Stimulated activated memory B cell treated with anti-CD40 and anti-IgM and Interleukin-4, amounts not matched to agents 10 μg/mL and 1 μg/mL and 100 μg/mL, for 72 hours (primary cell): ENCODE measurements around the gene ALPK3.
A peak's percentile ranks its signal among the peaks of the same experiment; 100 is the strongest.

Experiments
- ATAC-seq: fragments of 150-1000 bp; cut with Tn5 transposase; 2 replicates; pipeline ENCODE4 v1.10.0; 2021
- H3K27ac Mint-ChIP-seq: one replicate; pipeline ENCODE4 v1.8.0; 2022; ENCODE audit warnings: mild to moderate bottlenecking, mixed read lengths
- H3K27me3 Mint-ChIP-seq: one replicate; pipeline ENCODE4 v1.8.0; 2022; ENCODE audit warnings: mixed read lengths
- H3K36me3 Mint-ChIP-seq: one replicate; pipeline ENCODE4 v1.8.0; 2022; ENCODE audit warnings: mixed read lengths
- H3K4me1 Mint-ChIP-seq: one replicate; pipeline ENCODE4 v1.8.0; 2022; ENCODE audit warnings: mixed read lengths
- H3K4me3 Mint-ChIP-seq: one replicate; pipeline ENCODE4 v1.8.0; 2022; ENCODE audit warnings: mild to moderate bottlenecking, moderate library complexity, mixed read lengths
- H3K9me3 Mint-ChIP-seq: one replicate; pipeline ENCODE4 v1.8.0; 2022; ENCODE audit warnings: mixed read lengths

Gene ALPK3

GRCh38 chr15:84879088-84879780, 62.1 kb downstream of the ALPK3 start:
- Mint-ChIP-seq H3K36me3 (no peaks in the 10 kb centered on the region), H3K9me3 (no peaks in the 10 kb centered on the region), H3K4me3 (no peak overlapping the region), H3K27me3 (peaks cover 2% of the 10 kb centered on the region), H3K27ac (no peak overlapping the region), H3K4me1 (no peaks in the 10 kb centered on the region)
- ATAC-seq: no peak

GRCh38 chr15:84880007-84880406, 62.9 kb downstream of the ALPK3 start:
- ATAC-seq: no peak
- no peak overlapping the region for H3K4me3 Mint-ChIP-seq
- H3K27ac Mint-ChIP-seq: no peak overlapping the region
- H3K36me3 Mint-ChIP-seq: no peaks in the 10 kb centered on the region
- no peaks in the 10 kb centered on the region for H3K9me3 Mint-ChIP-seq
- H3K27me3 Mint-ChIP-seq: peaks cover 9% of the 10 kb centered on the region
- H3K4me1 Mint-ChIP-seq: no peaks in the 10 kb centered on the region

- ATAC-seq: no peak
- H3K27me3 Mint-ChIP-seq: peaks cover 9% of the 10 kb centered on the region
- no peak overlapping the region for H3K4me3 Mint-ChIP-seq
- H3K36me3 Mint-ChIP-seq: no peaks in the 10 kb centered on the region
- no peaks in the 10 kb centered on the region for H3K9me3 Mint-ChIP-seq
- H3K27ac Mint-ChIP-seq: no peak overlapping the region
- H3K4me1 Mint-ChIP-seq: no peaks in the 10 kb centered on the region
Observed at GRCh38 chr15:84880822-84881519, 63.8 kb downstream of the ALPK3 start.

GRCh38 chr15:84881520-84881830, 64.3 kb downstream of the ALPK3 start:
- no peak for ATAC-seq
- Mint-ChIP-seq H3K4me3 (no peak overlapping the region), H3K27me3 (peaks cover 9% of the 10 kb centered on the region), H3K4me1 (no peaks in the 10 kb centered on the region), H3K9me3 (no peaks in the 10 kb centered on the region), H3K36me3 (no peaks in the 10 kb centered on the region), H3K27ac (no peak overlapping the region)

- Mint-ChIP-seq H3K9me3 (no peaks in the 10 kb centered on the region), H3K27ac (no peak overlapping the region), H3K27me3 (peaks cover 9% of the 10 kb centered on the region)
Observed at GRCh38 chr15:84883466-84883865, 66.3 kb downstream of the ALPK3 start.

GRCh38 chr15:84883916-84884781, 67.0 kb downstream of the ALPK3 start, which contains the start of gene SLC28A1:
Gene SLC28A1, plus strand, starts transcription at chr15:84884662. Its CDS starts 3,099 bp downstream, at chr15:84887761.
- no peaks in the 10 kb centered on the region for H3K36me3 Mint-ChIP-seq
- no peaks in the 10 kb centered on the region for H3K4me1 Mint-ChIP-seq
- no peak within 1 kb of the TSS for H3K27ac Mint-ChIP-seq
- H3K27me3 Mint-ChIP-seq: peaks cover 9% of the 10 kb centered on the region
- H3K4me3 Mint-ChIP-seq: no peak within 1 kb of the TSS
- ATAC-seq: no peak
- no peaks in the 10 kb centered on the region for H3K9me3 Mint-ChIP-seq

More at GRCh38 chr15:84883466-84883865, 66.3 kb downstream of the ALPK3 start:
- ATAC-seq: no peak
- Mint-ChIP-seq H3K4me3 (no peak overlapping the region), H3K4me1 (no peaks in the 10 kb centered on the region), H3K36me3 (no peaks in the 10 kb centered on the region)

- Mint-ChIP-seq H3K36me3 (no peaks in the 10 kb centered on the region), H3K9me3 (no peaks in the 10 kb centered on the region), H3K27me3 (peaks cover 14% of the 10 kb centered on the region), H3K27ac (no peak overlapping the region), H3K4me3 (no peak overlapping the region), H3K4me1 (peaks cover 7% of the 10 kb centered on the region)
- ATAC-seq: no peak
Observed at GRCh38 chr15:84885801-84886200, 68.6 kb downstream of the ALPK3 start.

GRCh38 chr15:84886211-84886983, 69.2 kb downstream of the ALPK3 start:
- Mint-ChIP-seq H3K9me3 (no peaks in the 10 kb centered on the region), H3K4me3 (no peak overlapping the region), H3K27ac (no peak overlapping the region), H3K27me3 (peaks cover 20% of the 10 kb centered on the region), H3K4me1 (peaks cover 7% of the 10 kb centered on the region), H3K36me3 (no peaks in the 10 kb centered on the region)
- no peak for ATAC-seq

GRCh38 chr15:84886984-84887299, 69.8 kb downstream of the ALPK3 start:
- Mint-ChIP-seq H3K4me3 (no peak overlapping the region), H3K27me3 (peaks cover 26% of the 10 kb centered on the region), H3K36me3 (no peaks in the 10 kb centered on the region), H3K27ac (no peak overlapping the region), H3K4me1 (peaks cover 7% of the 10 kb centered on the region), H3K9me3 (no peaks in the 10 kb centered on the region)
- ATAC-seq: no peak

- Mint-ChIP-seq H3K27ac (peak overlapping the region; percentile 16), H3K36me3 (no peaks in the 10 kb centered on the region), H3K9me3 (no peaks in the 10 kb centered on the region), H3K4me3 (no peak overlapping the region), H3K4me1 (peaks cover 7% of the 10 kb centered on the region), H3K27me3 (peaks cover 28% of the 10 kb centered on the region)
- peak; percentile 67 for ATAC-seq
Observed at GRCh38 chr15:84887938-84888337, 70.8 kb downstream of the ALPK3 start.

GRCh38 chr15:84888639-84889038, 71.5 kb downstream of the ALPK3 start:
- H3K9me3 Mint-ChIP-seq: no peaks in the 10 kb centered on the region
- H3K27me3 Mint-ChIP-seq: peaks cover 34% of the 10 kb centered on the region
- no peak overlapping the region for H3K4me3 Mint-ChIP-seq
- ATAC-seq: no peak
- no peaks in the 10 kb centered on the region for H3K36me3 Mint-ChIP-seq
- peaks cover 7% of the 10 kb centered on the region for H3K4me1 Mint-ChIP-seq
- no peak overlapping the region for H3K27ac Mint-ChIP-seq

GRCh38 chr15:84889313-84889990, 72.3 kb downstream of the ALPK3 start:
- peaks cover 7% of the 10 kb centered on the region for H3K4me1 Mint-ChIP-seq
- no peak overlapping the region for H3K4me3 Mint-ChIP-seq
- H3K27me3 Mint-ChIP-seq: peaks cover 34% of the 10 kb centered on the region
- H3K36me3 Mint-ChIP-seq: no peaks in the 10 kb centered on the region
- no peaks in the 10 kb centered on the region for H3K9me3 Mint-ChIP-seq
- H3K27ac Mint-ChIP-seq: no peak overlapping the region
- no peak for ATAC-seq

- no peak overlapping the region for H3K4me3 Mint-ChIP-seq
- H3K27me3 Mint-ChIP-seq: peaks cover 35% of the 10 kb centered on the region
- H3K36me3 Mint-ChIP-seq: no peaks in the 10 kb centered on the region
- no peak for ATAC-seq
- peaks cover 7% of the 10 kb centered on the region for H3K4me1 Mint-ChIP-seq
- H3K9me3 Mint-ChIP-seq: no peaks in the 10 kb centered on the region
- no peak overlapping the region for H3K27ac Mint-ChIP-seq
Observed at GRCh38 chr15:84889991-84890669, 73.0 kb downstream of the ALPK3 start.

- no peaks in the 10 kb centered on the region for H3K9me3 Mint-ChIP-seq
- H3K27me3 Mint-ChIP-seq: peaks cover 36% of the 10 kb centered on the region
- ATAC-seq: no peak
- no peak overlapping the region for H3K4me3 Mint-ChIP-seq
- peaks cover 7% of the 10 kb centered on the region for H3K4me1 Mint-ChIP-seq
- no peak overlapping the region for H3K27ac Mint-ChIP-seq
- H3K36me3 Mint-ChIP-seq: no peaks in the 10 kb centered on the region
Observed at GRCh38 chr15:84890670-84891162, 73.6 kb downstream of the ALPK3 start.
